ENCODE data around the gene FHIT.

- TF ChIP-seq, protein P1, sequence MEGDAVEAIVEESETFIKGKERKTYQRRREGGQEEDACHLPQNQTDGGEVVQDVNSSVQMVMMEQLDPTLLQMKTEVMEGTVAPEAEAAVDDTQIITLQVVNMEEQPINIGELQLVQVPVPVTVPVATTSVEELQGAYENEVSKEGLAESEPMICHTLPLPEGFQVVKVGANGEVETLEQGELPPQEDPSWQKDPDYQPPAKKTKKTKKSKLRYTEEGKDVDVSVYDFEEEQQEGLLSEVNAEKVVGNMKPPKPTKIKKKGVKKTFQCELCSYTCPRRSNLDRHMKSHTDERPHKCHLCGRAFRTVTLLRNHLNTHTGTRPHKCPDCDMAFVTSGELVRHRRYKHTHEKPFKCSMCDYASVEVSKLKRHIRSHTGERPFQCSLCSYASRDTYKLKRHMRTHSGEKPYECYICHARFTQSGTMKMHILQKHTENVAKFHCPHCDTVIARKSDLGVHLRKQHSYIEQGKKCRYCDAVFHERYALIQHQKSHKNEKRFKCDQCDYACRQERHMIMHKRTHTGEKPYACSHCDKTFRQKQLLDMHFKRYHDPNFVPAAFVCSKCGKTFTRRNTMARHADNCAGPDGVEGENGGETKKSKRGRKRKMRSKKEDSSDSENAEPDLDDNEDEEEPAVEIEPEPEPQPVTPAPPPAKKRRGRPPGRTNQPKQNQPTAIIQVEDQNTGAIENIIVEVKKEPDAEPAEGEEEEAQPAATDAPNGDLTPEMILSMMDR (IDR thresholded peaks at IDR 0.05; ENCODE audit: low read depth, low read length, missing input control): no peak
- TF ChIP-seq, protein P2, sequence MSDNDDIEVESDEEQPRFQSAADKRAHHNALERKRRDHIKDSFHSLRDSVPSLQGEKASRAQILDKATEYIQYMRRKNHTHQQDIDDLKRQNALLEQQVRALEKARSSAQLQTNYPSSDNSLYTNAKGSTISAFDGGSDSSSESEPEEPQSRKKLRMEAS (IDR thresholded peaks at IDR 0.05): no peak
- no peak for TF ChIP-seq REST (IDR thresholded peaks at IDR 0.05)
- no peak for TF ChIP-seq JUND (IDR thresholded peaks at IDR 0.05)
Observed at GRCh38 chr3:60844256-60844655, 407.0 kb downstream of the FHIT start.

All from liver (tissue), 3 donors.